T-cell (primary cell): ENCODE results near the gene ELF3. TPM values are rescaled to one million over a fixed set of nuclear protein-coding genes. Genes with fewer than 3 reads are reported as not detected.

Source experiments
- ATAC-seq, 4 experiments: fragments of 200-7000 bp in 3 of 4; fragments of 150-1000 bp in 1 of 4; cut with Tn5 transposase; replicated peaks in 1 of 4; 1 replicate in 3 of 4; 2 replicates in 1 of 4; pipeline ENCODE4 v1.10.0; 2021; ENCODE audit warnings: moderate library complexity in 3 of 4, mild to moderate bottlenecking in 2 of 4, moderate number of reproducible peaks in 1 of 4
- CTCF ChIA-PET, 2 donors: fragments of 300-600 bp; sonication (Branson Sonifier 250); formaldehyde crosslinking; loops; one replicate each; lab custom pipeline; 2022; ENCODE audit warnings: antibody characterized with exemption in 2 of 2; lab: Charles Lee
- POLR2A ChIA-PET, 2 donors: fragments of 300-600 bp; sonication (Branson Sonifier 250); formaldehyde crosslinking; loops; one replicate each; lab custom pipeline; 2022; ENCODE audit warnings: antibody characterized with exemption in 2 of 2; lab: Charles Lee
- DNase-seq, 35 experiments: peaks; one replicate each; pipeline versions ENCODE4 v3.0.0 to v3.0.0-alpha.2; 2013 to 2023
- H3K27ac ChIP-seq: one replicate; pipeline ENCODE4 v1.5.1; 2013; ENCODE audit warnings: low read length
- H3K27me3 ChIP-seq, 2 experiments: replicated peaks in 1 of 2; 1 replicate in 1 of 2; 2 replicates in 1 of 2; pipeline versions ENCODE4 v1.6.1 to v1.7.0; 2013; ENCODE audit warnings: low read length in 1 of 2, mixed read lengths in 1 of 2; ENCODE audit not compliant: control insufficient read depth in 2 of 2, insufficient read depth in 2 of 2; ENCODE audit errors: extremely low read depth in 1 of 2
- H3K36me3 ChIP-seq, 2 donors: 1 replicate in 1 of 2; 2 replicates in 1 of 2; pipeline versions ENCODE4 v1.6.1 to v1.7.0; 2013; ENCODE audit warnings: low read length in 1 of 2; ENCODE audit not compliant: control insufficient read depth in 2 of 2, insufficient read depth in 1 of 2; ENCODE audit errors: extremely low read depth in 1 of 2
- H3K4me1 ChIP-seq, 2 experiments: 1 replicate in 1 of 2; 2 replicates in 1 of 2; pipeline versions ENCODE4 v1.6.1 to v1.7.0; 2013; ENCODE audit warnings: low read length in 2 of 2, mixed read lengths in 1 of 2; ENCODE audit not compliant: insufficient read depth in 2 of 2, control insufficient read depth in 1 of 2; ENCODE audit errors: extremely low read depth in 1 of 2
- H3K4me3 ChIP-seq, 2 donors: 1 replicate in 1 of 2; 2 replicates in 1 of 2; pipeline versions ENCODE4 v1.5.1 to v1.7.0; 2013; ENCODE audit warnings: mild to moderate bottlenecking in 2 of 2, low read length in 1 of 2, moderate library complexity in 1 of 2; ENCODE audit not compliant: control insufficient read depth in 1 of 2; ENCODE audit errors: extremely low read depth in 1 of 2
- H3K9me3 ChIP-seq: 2 replicates; pipeline ENCODE4 v1.7.0; 2013
- H3K27ac Mint-ChIP-seq, 2 donors: one replicate each; pipeline ENCODE4 v1.8.0; 2020 to 2021; ENCODE audit warnings: mild to moderate bottlenecking in 2 of 2, mixed read lengths in 2 of 2
- H3K27me3 Mint-ChIP-seq, 2 donors: one replicate each; pipeline ENCODE4 v1.8.0; 2021 to 2022; ENCODE audit warnings: mixed read lengths in 2 of 2
- H3K36me3 Mint-ChIP-seq: one replicate; pipeline ENCODE4 v1.8.0; 2021; ENCODE audit warnings: mixed read lengths
- H3K4me1 Mint-ChIP-seq, 3 donors: one replicate each; pipeline ENCODE4 v1.8.0; 2020 to 2022; ENCODE audit warnings: mixed read lengths in 3 of 3, mild to moderate bottlenecking in 1 of 3
- H3K4me3 Mint-ChIP-seq, 3 donors: one replicate each; pipeline ENCODE4 v1.8.0; 2020 to 2022; ENCODE audit warnings: mild to moderate bottlenecking in 3 of 3, mixed read lengths in 3 of 3, moderate library complexity in 3 of 3
- H3K9me3 Mint-ChIP-seq, 3 donors: one replicate each; pipeline ENCODE4 v1.8.0; 2020 to 2022; ENCODE audit warnings: mixed read lengths in 3 of 3
- WGBS: methylation state at CpG from one replicate; pipeline ENCODE4 v1.1.5; 2013; ENCODE audit warnings: missing lambda C conversion rate; ENCODE audit not compliant: insufficient coverage; 5-methylcytosine and 5-hydroxymethylcytosine counted together
- total RNA-seq, 35 experiments: library from RNA in 6 of 35; stranded (reverse) in 6 of 35; fragments of 120-200 nt in 1 of 35; gene quantifications; one replicate each; pipeline versions ENCODE4 v1.2.1 to v1.2.4 and lab custom pipeline; 2013 to 2026

The ELF3 gene
- total RNA-seq, 5 donors from 2014 or later (not counting 1 experiment from before 2014, with no cell fraction given), result 0.90 to 3.7 (median 1.5) TPM

- Mint-ChIP-seq H3K36me3 (peaks cover 8% of the 10 kb centered on the region), H3K27me3 (no peaks in the 10 kb centered on the region), H3K4me1 (peaks cover 24 to 33% (median 26%) of the 10 kb centered on the region in 3 donors), H3K4me3 (no peak overlapping the region), H3K9me3 (no peaks in the 10 kb centered on the region), H3K27ac (no peak overlapping the region)
- ATAC-seq, result no peak
- H3K27me3 ChIP-seq, result no peaks in the 10 kb centered on the region
- CTCF ChIA-PET, result interaction anchor here in 1 of 2 donors (0.8 kb wide), 1 partner anchor 14 kb away, joined by 3 read pairs; no protein-coding TSS in a partner anchor
- no peak overlapping the region for H3K4me3 ChIP-seq
- DNase-seq, result no peak
- peaks cover 1 to 19% of the 10 kb centered on the region in 2 donors for H3K36me3 ChIP-seq
- no peak overlapping the region for H3K27ac ChIP-seq
- WGBS, result 57% methylated on average over 1 of the region's 2 CpGs
- POLR2A ChIA-PET, result interaction anchor here in 1 of 2 donors (0.6 kb wide), 1 partner anchor 28 kb away, joined by 3 read pairs; no protein-coding TSS in a partner anchor
- H3K4me1 ChIP-seq, result peaks cover 0 to 11% of the 10 kb centered on the region in 2 experiments
- no peaks in the 10 kb centered on the region for H3K9me3 ChIP-seq
These were observed 25.0 kb upstream of the ELF3 start for GRCh38 chr1:201985355-201985754.

GRCh38 chr1:201988601-201989000 is 21.8 kb upstream of the ELF3 start:
- ChIA-PET POLR2A (no interaction called here), CTCF (interaction anchor here in 1 of 2 donors (1.0 kb wide), 1 partner anchor 11 kb away, joined by 3 read pairs; no protein-coding TSS in a partner anchor)
- Histone ChIP-seq H3K4me1 (no peaks in the 10 kb centered on the region), H3K9me3 (no peaks in the 10 kb centered on the region), H3K27me3 (no peaks in the 10 kb centered on the region), H3K27ac (no peak overlapping the region), H3K4me3 (no peak overlapping the region), H3K36me3 (peaks cover 6 to 39% of the 10 kb centered on the region in 2 donors)
- WGBS, result 90% methylated on average over 6 of the region's 7 CpGs
- no peak for DNase-seq
- Mint-ChIP-seq H3K36me3 (peaks cover 27% of the 10 kb centered on the region), H3K9me3 (no peaks in the 10 kb centered on the region), H3K27ac (no peak overlapping the region), H3K27me3 (no peaks in the 10 kb centered on the region), H3K4me3 (no peak overlapping the region), H3K4me1 (peaks cover 11 to 14% (median 12%) of the 10 kb centered on the region in 3 donors)
- no peak for ATAC-seq

DNA sequence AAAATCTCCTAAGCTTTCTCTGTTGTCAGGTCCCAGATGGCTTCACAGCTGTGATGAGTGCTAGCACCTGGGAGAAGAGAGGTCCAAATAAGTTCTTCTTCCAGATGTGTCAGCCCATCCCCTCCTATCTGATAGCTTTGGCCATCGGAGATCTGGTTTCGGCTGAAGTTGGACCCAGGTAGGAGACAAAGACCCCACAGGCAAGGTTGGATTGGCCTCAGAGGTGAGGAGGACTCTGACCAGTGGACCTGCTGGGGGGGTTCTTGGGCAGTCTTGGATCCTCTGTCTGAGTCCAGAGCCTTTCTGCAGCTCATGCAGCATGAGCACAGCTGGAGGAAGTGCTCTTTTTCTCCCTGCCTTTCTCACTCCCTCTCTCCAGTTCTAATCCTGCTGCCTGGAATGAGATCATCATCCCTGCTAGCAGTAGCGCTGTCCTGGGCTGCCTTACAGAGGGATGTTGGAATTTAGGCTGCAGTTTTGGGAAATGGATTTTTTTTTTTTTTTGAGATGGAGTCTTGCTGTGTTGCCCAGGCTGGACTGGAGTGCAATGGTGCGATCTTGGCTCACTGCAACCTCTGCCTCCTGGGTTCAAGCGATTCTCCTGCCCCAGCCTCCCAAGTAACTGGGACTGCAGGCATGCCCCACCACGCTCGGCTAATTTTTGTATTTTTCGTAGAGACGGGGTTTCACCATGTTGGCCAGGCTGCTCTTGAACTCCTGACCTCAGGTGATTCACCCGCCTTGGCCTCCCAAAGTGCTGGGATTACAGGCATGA is 20.8 kb upstream of the ELF3 start:
- Mint-ChIP-seq H3K27me3 (no peaks in the 10 kb centered on the region), H3K36me3 (peaks cover 36% of the 10 kb centered on the region), H3K27ac (no peak overlapping the region), H3K4me3 (no peak overlapping the region), H3K4me1 (peaks cover 2 to 6% (median 4%) of the 10 kb centered on the region in 3 donors), H3K9me3 (no peaks in the 10 kb centered on the region)
- no peaks in the 10 kb centered on the region for H3K9me3 ChIP-seq
- ChIA-PET POLR2A (no interaction called here), CTCF (interaction anchor here in 1 of 2 donors (1.0 kb wide), 1 partner anchor 10 kb away, joined by 3 read pairs; no protein-coding TSS in a partner anchor)
- no peaks in the 10 kb centered on the region for H3K27me3 ChIP-seq
- ATAC-seq, result no peak
- H3K4me3 ChIP-seq, result no peak overlapping the region
- H3K36me3 ChIP-seq, result peaks cover 13 to 43% of the 10 kb centered on the region in 2 donors
- H3K4me1 ChIP-seq, result no peaks in the 10 kb centered on the region
- no peak overlapping the region for H3K27ac ChIP-seq
- no peak for DNase-seq
- WGBS, result 98% methylated on average over 6 of the region's 10 CpGs

GRCh38 chr1:201990427-201990826 is 20.0 kb upstream of the ELF3 start:
- DNase-seq (no peak), ATAC-seq (no peak)
- Histone ChIP-seq H3K9me3 (no peaks in the 10 kb centered on the region), H3K27ac (no peak overlapping the region), H3K36me3 (peaks cover 16 to 43% of the 10 kb centered on the region in 2 donors), H3K27me3 (no peaks in the 10 kb centered on the region), H3K4me1 (no peaks in the 10 kb centered on the region), H3K4me3 (no peak overlapping the region)
- Mint-ChIP-seq H3K9me3 (no peaks in the 10 kb centered on the region), H3K27ac (no peak overlapping the region), H3K4me3 (no peak overlapping the region), H3K27me3 (no peaks in the 10 kb centered on the region), H3K4me1 (peaks cover under 1 to 3% (median 2%) of the 10 kb centered on the region in 3 donors), H3K36me3 (peaks cover 42% of the 10 kb centered on the region)
- WGBS, result 100% methylated on average over 1 of the region's 6 CpGs
- POLR2A ChIA-PET, result interaction anchor here in 1 of 2 donors (0.6 kb wide), 1 partner anchor 766 kb away, joined by 5 read pairs; no protein-coding TSS in a partner anchor
- CTCF ChIA-PET, result no interaction called here

GRCh38 chr1:201999625-202000238 is 10.7 kb upstream of the ELF3 start:
- Histone ChIP-seq H3K27ac (no peak overlapping the region), H3K9me3 (no peaks in the 10 kb centered on the region), H3K27me3 (no peaks in the 10 kb centered on the region), H3K36me3 (peaks cover 20 to 59% of the 10 kb centered on the region in 2 donors), H3K4me3 (no peak overlapping the region), H3K4me1 (no peaks in the 10 kb centered on the region)
- CTCF ChIA-PET, result interaction anchor here (0.6 to 1.8 kb wide), 10 partner anchors 11 to 254 kb away, joined by 3 to 8 read pairs (median 4); partner anchors contain the start of gene RNPEP (in 1 of the 2)
- Mint-ChIP-seq H3K27me3 (no peaks in the 10 kb centered on the region), H3K9me3 (no peaks in the 10 kb centered on the region), H3K4me1 (no peaks in the 10 kb centered on the region), H3K27ac (no peak overlapping the region), H3K36me3 (peaks cover 77% of the 10 kb centered on the region), H3K4me3 (no peak overlapping the region)
- DNase-seq (peak in 8 of 35 experiments; percentile 5 to 58 (median 9)), ATAC-seq (peak; percentile 50 to 65 (median 56))
- POLR2A ChIA-PET, result interaction anchor here in 1 of 2 donors (0.6 kb wide), 2 partner anchors 113 to 1795 kb away, joined by 3 to 9 read pairs; no protein-coding TSS in a partner anchor
- 70% methylated on average over 12 of the region's 16 CpGs for WGBS

DNA sequence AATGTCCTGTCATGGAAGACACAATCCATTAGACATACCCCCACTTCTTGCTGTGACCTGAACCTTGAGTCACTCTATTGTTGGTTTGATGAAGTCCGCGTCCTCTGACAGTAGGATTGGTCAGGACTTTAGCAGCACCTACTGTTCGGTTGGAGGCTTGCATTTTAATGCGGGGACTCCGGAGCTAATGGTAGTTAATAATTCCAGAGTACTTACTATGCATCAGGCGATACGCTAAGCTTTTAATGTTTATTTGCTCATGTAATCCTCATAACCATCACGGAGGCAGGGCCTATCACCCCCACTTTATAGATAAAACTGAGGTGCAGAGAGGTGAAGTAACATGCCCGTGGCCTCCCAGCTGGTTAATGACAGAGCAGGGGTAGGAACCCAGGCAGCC is 7.9 kb upstream of the ELF3 start:
- H3K27me3 Mint-ChIP-seq, result no peaks in the 10 kb centered on the region
- H3K4me3 Mint-ChIP-seq, result no peak overlapping the region
- CTCF ChIA-PET, result no interaction called here
- 100% methylated on average over 2 of the region's 9 CpGs for WGBS
- no peaks in the 10 kb centered on the region for H3K27me3 ChIP-seq
- ATAC-seq (no peak), DNase-seq (no peak)
- H3K4me1 ChIP-seq, result no peaks in the 10 kb centered on the region
- H3K36me3 ChIP-seq, result peaks cover 20 to 51% of the 10 kb centered on the region in 2 donors
- POLR2A ChIA-PET, result no interaction called here
- H3K36me3 Mint-ChIP-seq, result peaks cover 70% of the 10 kb centered on the region
- no peak overlapping the region for H3K27ac ChIP-seq
- H3K9me3 ChIP-seq, result no peaks in the 10 kb centered on the region
- no peaks in the 10 kb centered on the region for H3K9me3 Mint-ChIP-seq
- no peak overlapping the region for H3K4me3 ChIP-seq
- no peaks in the 10 kb centered on the region for H3K4me1 Mint-ChIP-seq
- H3K27ac Mint-ChIP-seq, result no peak overlapping the region
